ENCODE results near the gene ACOXL. TPM values are rescaled to one million over a fixed set of nuclear protein-coding genes. Genes with fewer than 3 reads are reported as not detected.

The ACOXL gene
- total RNA-seq, 1 donor from 2014 or later: 1.1 TPM

DNA sequence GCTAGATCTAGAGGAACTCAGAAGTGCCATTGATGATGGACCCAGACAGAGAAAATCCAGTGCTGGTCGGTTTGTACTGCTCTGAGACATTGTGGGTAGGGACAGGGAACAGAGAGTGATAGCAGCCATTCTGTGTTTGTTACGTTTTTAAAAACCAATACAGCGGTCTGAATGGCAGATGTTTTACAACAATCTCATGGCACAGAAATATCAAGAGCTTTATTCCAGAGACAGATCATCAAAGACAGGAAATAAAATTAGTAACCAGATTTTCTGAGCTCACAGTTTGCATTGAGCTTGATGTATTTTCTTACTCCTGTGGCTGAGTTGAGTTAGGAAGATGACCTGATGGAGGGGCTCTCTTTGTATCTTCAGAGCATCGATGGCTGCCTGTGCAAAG lies 273.4 kb downstream of the ACOXL start:
- H3K36me3 Mint-ChIP-seq (ENCODE audit: low read depth): no peaks in the 10 kb centered on the region
- peaks cover 53% of the 10 kb centered on the region for H3K27me3 Mint-ChIP-seq (ENCODE audit: insufficient read depth)
- intact Hi-C loops (cut with micrococcal nuclease): no loop called here
- H3K4me3 Mint-ChIP-seq: no peak overlapping the region
- H3K9me3 Mint-ChIP-seq: no peaks in the 10 kb centered on the region
- DNase-seq (ENCODE audit: low spot score): no peak
- no peaks in the 10 kb centered on the region for H3K4me1 Mint-ChIP-seq (ENCODE audit: low read depth)
- H3K27ac Mint-ChIP-seq: no peak overlapping the region

GRCh38 chr2:111007757-111008688 lies 275.6 kb downstream of the ACOXL start:
- Mint-ChIP-seq H3K27ac (no peak overlapping the region), H3K4me3 (no peak overlapping the region), H3K9me3 (peaks cover 4% of the 10 kb centered on the region), H3K4me1 (ENCODE audit: low read depth) (no peaks in the 10 kb centered on the region), H3K36me3 (ENCODE audit: low read depth) (no peaks in the 10 kb centered on the region), H3K27me3 (ENCODE audit: insufficient read depth) (peaks cover 49% of the 10 kb centered on the region)
- intact Hi-C loops (cut with micrococcal nuclease): no loop called here
- no peak for DNase-seq (ENCODE audit: low spot score)

DNA sequence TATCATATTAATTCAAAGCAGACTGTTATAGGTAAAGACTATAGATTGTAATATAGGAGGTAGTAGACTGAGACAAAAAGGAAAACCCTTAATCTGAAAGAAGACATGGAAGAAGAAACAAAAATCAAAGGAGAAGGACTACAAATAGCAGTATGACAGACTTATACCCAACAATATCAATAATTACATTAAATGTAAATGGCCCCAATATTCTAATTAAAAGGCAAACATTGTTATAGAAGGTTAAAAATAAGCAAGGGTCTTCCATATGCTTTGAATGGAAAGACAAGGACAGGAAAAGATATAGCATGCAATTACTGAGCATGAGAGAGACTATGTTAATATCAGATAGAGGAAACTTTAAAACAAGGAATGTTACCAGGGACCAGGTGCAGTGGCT lies 278.8 kb downstream of the ACOXL start:
- peaks cover 51% of the 10 kb centered on the region for H3K27me3 Mint-ChIP-seq (ENCODE audit: insufficient read depth)
- intact Hi-C loops (cut with micrococcal nuclease): no loop called here
- no peak for DNase-seq (ENCODE audit: low spot score)
- no peak overlapping the region for H3K4me3 Mint-ChIP-seq
- peaks cover 7% of the 10 kb centered on the region for H3K4me1 Mint-ChIP-seq (ENCODE audit: low read depth)
- peaks cover 12% of the 10 kb centered on the region for H3K9me3 Mint-ChIP-seq
- H3K36me3 Mint-ChIP-seq (ENCODE audit: low read depth): no peaks in the 10 kb centered on the region
- no peak overlapping the region for H3K27ac Mint-ChIP-seq

GRCh38 chr2:111015283-111015995 lies 283.1 kb downstream of the ACOXL start:
- no peak overlapping the region for H3K4me3 Mint-ChIP-seq
- H3K4me1 Mint-ChIP-seq (ENCODE audit: low read depth): peaks cover 7% of the 10 kb centered on the region
- no peak overlapping the region for H3K27ac Mint-ChIP-seq
- no peaks in the 10 kb centered on the region for H3K36me3 Mint-ChIP-seq (ENCODE audit: low read depth)
- peaks cover 12% of the 10 kb centered on the region for H3K9me3 Mint-ChIP-seq
- H3K27me3 Mint-ChIP-seq (ENCODE audit: insufficient read depth): peaks cover 30% of the 10 kb centered on the region
- DNase-seq (ENCODE audit: low spot score): no peak
- intact Hi-C loops (cut with micrococcal nuclease): loop anchor here (1.0 kb wide), 1 partner anchor 40 kb away; no protein-coding TSS in a partner anchor

DNA sequence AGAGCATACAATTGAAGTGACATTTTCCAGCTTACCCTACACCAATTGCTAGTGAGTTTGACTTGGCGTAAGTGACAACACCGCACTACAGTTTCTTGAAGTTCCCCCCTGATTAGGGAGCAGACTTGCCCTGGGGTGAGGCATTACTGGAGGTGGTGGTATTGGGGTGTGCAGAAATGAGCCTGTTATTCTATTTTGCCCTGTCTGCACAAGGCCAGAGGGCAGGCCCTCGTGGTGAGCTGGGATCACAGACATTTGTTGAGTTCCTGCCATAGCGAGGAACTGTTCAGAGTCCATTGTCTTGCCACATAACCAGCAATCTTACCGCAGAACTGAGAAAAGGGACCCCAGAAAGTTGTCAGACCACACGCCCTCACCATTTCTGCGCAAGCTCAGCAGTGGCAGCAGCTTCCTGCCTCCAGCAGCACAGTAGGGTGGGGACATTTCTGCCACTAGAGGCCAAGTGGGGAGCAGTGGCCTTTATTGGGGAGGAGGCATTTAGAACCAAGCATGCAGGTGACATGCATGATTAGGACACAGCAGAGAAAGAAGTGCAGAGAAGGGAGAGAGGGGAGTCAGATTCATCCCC lies 284.8 kb downstream of the ACOXL start:
- Mint-ChIP-seq H3K36me3 (ENCODE audit: low read depth) (no peaks in the 10 kb centered on the region), H3K4me1 (ENCODE audit: low read depth) (peaks cover 7% of the 10 kb centered on the region), H3K4me3 (no peak overlapping the region), H3K27ac (no peak overlapping the region), H3K9me3 (peaks cover 8% of the 10 kb centered on the region), H3K27me3 (ENCODE audit: insufficient read depth) (peaks cover 25% of the 10 kb centered on the region)
- intact Hi-C loops (cut with micrococcal nuclease): no loop called here
- no peak for DNase-seq (ENCODE audit: low spot score)

DNA sequence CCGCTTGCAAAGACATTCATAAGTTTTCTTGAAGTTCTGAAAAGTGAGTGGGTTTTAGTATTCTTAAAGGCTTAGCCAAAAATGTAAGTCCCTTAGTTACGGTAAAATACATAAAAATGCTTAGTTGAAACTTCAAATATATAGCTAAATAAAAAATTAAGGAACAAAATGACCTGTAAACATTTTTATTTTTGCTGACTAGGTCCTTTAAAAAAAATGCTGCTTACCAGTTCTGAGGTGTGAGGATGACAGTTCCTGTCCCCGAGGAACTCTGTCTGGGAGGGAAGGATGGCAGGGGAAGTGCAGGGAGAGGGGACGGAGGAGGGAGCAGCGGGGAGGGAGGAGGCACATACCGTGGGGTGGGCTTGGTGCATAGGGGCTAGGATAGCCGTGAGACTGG lies 285.5 kb downstream of the ACOXL start:
- Mint-ChIP-seq H3K27ac (no peak overlapping the region), H3K4me1 (ENCODE audit: low read depth) (peaks cover 7% of the 10 kb centered on the region), H3K4me3 (no peak overlapping the region), H3K36me3 (ENCODE audit: low read depth) (no peaks in the 10 kb centered on the region), H3K27me3 (ENCODE audit: insufficient read depth) (peaks cover 23% of the 10 kb centered on the region), H3K9me3 (peaks cover 8% of the 10 kb centered on the region)
- intact Hi-C loops (cut with micrococcal nuclease): no loop called here
- DNase-seq (ENCODE audit: low spot score): no peak

GRCh38 chr2:111019381-111019780 lies 287.0 kb downstream of the ACOXL start:
- peaks cover 7% of the 10 kb centered on the region for H3K4me1 Mint-ChIP-seq (ENCODE audit: low read depth)
- peaks cover 24% of the 10 kb centered on the region for H3K27me3 Mint-ChIP-seq (ENCODE audit: insufficient read depth)
- H3K4me3 Mint-ChIP-seq: no peak overlapping the region
- no peaks in the 10 kb centered on the region for H3K36me3 Mint-ChIP-seq (ENCODE audit: low read depth)
- no peak overlapping the region for H3K27ac Mint-ChIP-seq
- no peaks in the 10 kb centered on the region for H3K9me3 Mint-ChIP-seq
- DNase-seq (ENCODE audit: low spot score): no peak
- intact Hi-C loops (cut with micrococcal nuclease): no loop called here

DNA sequence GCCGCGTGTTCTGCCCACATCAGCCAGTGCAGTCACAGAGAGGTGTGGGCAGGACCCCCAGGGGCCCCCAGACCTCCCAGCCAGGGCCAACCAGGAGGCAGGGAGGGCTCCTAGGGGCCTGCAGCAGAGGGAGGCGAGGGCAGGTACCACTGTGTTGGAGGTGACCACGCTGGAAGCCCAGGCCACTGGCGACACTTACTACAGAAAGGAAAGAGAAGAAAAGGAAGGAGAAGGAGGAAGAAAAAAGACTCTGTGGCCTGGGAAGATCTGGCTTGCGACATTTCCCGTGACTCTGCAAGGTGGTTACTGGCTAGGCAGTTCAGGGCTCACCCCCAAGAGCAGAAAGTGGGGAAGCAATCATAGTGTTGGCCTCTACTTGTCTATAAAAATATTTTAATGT lies 290.3 kb downstream of the ACOXL start:
- Mint-ChIP-seq H3K27me3 (ENCODE audit: insufficient read depth) (peaks cover 21% of the 10 kb centered on the region), H3K4me3 (no peak overlapping the region), H3K27ac (no peak overlapping the region), H3K4me1 (ENCODE audit: low read depth) (no peaks in the 10 kb centered on the region), H3K36me3 (ENCODE audit: low read depth) (no peaks in the 10 kb centered on the region), H3K9me3 (no peaks in the 10 kb centered on the region)
- no peak for DNase-seq (ENCODE audit: low spot score)
- intact Hi-C loops (cut with micrococcal nuclease): no loop called here

GRCh38 chr2:111024496-111024895 lies 292.1 kb downstream of the ACOXL start:
- Mint-ChIP-seq H3K4me3 (no peak overlapping the region), H3K4me1 (ENCODE audit: low read depth) (no peaks in the 10 kb centered on the region), H3K36me3 (ENCODE audit: low read depth) (no peaks in the 10 kb centered on the region), H3K27ac (no peak overlapping the region), H3K27me3 (ENCODE audit: insufficient read depth) (peaks cover 21% of the 10 kb centered on the region), H3K9me3 (peaks cover 4% of the 10 kb centered on the region)
- intact Hi-C loops (cut with micrococcal nuclease): no loop called here
- no peak for DNase-seq (ENCODE audit: low spot score)

DNA sequence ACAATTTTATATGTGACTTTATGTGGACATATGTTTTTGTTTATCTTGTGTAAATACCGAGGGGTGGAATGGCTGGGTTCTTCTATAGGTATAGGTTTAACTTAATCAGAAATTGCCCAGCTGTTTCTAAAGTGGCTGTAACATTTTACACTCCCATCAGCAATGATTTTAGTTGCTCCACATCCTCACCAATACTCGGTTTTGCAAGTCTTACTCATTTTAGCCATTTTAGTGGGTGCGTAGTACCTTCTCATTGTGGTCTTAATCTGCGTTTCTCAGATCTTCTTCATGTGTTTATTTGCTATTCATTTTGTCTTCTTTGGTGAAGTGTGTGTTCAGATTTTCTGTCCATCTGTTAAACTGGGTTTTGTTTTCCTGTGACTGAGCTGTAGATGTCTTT lies 292.9 kb downstream of the ACOXL start:
- no peak overlapping the region for H3K27ac Mint-ChIP-seq
- DNase-seq (ENCODE audit: low spot score): no peak
- intact Hi-C loops (cut with micrococcal nuclease): no loop called here
- peaks cover 18% of the 10 kb centered on the region for H3K27me3 Mint-ChIP-seq (ENCODE audit: insufficient read depth)
- peaks cover 4% of the 10 kb centered on the region for H3K9me3 Mint-ChIP-seq
- no peak overlapping the region for H3K4me3 Mint-ChIP-seq
- no peaks in the 10 kb centered on the region for H3K36me3 Mint-ChIP-seq (ENCODE audit: low read depth)
- no peaks in the 10 kb centered on the region for H3K4me1 Mint-ChIP-seq (ENCODE audit: low read depth)

DNA sequence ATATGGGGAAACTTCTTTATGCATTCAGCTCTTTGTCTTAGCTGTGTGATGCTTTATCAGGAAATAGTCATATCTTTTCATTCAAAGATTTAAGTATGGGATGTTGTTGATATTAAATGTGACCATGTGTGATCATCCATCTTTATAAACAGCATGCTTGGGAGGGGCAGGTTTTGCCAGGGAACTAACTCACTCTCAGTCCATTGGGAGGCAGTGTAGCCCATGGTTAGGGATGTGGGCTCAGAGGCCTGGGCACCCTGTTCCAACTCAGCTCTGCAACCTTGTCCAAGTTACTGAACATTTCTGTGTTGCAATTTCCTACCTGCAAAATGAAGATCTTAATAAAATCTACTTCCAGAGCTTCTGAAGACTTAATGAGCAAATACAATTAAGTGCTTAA lies 296.3 kb downstream of the ACOXL start:
- Mint-ChIP-seq H3K27ac (no peak overlapping the region), H3K9me3 (peaks cover 4% of the 10 kb centered on the region), H3K4me3 (no peak overlapping the region), H3K4me1 (ENCODE audit: low read depth) (peaks cover 7% of the 10 kb centered on the region), H3K27me3 (ENCODE audit: insufficient read depth) (peaks cover 36% of the 10 kb centered on the region), H3K36me3 (ENCODE audit: low read depth) (no peaks in the 10 kb centered on the region)
- intact Hi-C loops (cut with micrococcal nuclease): loop anchor here (2.0 kb wide), 1 partner anchor 86 kb away; no protein-coding TSS in a partner anchor
- DNase-seq (ENCODE audit: low spot score): no peak

DNA sequence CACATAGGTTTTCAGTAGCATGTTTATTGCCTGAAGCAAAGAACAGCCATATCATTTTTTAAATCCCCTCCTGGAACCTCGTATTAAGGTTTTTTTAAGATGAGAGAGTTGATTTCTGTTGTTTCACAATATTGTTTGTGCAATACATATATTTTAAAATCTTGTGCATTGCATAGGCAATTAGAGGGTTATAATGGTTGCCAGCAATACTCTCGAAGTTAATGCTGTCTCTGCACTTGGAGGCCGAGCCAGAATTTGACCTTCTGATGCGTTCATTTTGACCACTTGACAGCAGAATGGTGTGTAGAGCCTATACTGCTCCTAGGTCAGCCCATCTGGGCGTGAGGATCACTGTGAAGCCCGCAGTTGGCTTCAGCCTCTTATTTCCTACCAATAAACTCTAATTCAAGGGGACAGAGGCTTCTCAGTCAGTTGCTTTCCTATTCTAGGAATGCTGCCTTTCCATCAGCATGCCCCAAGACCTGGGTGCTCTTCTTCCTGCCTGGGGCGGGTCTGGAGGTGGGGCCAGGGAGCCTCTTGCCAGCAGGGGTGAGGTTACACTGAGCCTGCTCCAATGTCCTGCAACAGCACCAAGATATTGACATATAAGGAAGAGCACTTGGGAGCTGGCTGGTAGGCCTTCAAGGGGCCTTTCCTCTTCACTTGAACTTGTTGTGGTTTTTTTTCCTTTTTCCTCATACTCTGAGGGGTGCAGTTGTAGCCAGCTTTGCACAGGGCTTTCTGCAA lies 297.0 kb downstream of the ACOXL start:
- peaks cover 36% of the 10 kb centered on the region for H3K27me3 Mint-ChIP-seq (ENCODE audit: insufficient read depth)

More for the DNA sequence above, 297.0 kb downstream of the ACOXL start:
- Mint-ChIP-seq H3K36me3 (ENCODE audit: low read depth) (no peaks in the 10 kb centered on the region), H3K4me3 (no peak overlapping the region), H3K4me1 (ENCODE audit: low read depth) (peaks cover 7% of the 10 kb centered on the region), H3K9me3 (peaks cover 4% of the 10 kb centered on the region), H3K27ac (no peak overlapping the region)
- no peak for DNase-seq (ENCODE audit: low spot score)
- intact Hi-C loops (cut with micrococcal nuclease): loop anchor here (2.0 kb wide), 1 partner anchor 85 kb away; no protein-coding TSS in a partner anchor

All from activated T-helper 1 cell treated with anti-CD3 and anti-CD28 coated beads, Interleukin-12 subunit alpha, Interleukin-12 subunit beta, Interleukin-2, Interleukin-4 antibody, amounts not matched to agents 30 ng/mL and 10 ng/mL and 1 ng/mL, durations not matched to agents 14 hours and 24 hours and 36 hours (primary cell).